Measurements from ENCODE around the gene NPAT.
"Not testable (repeated sequence)": the region's sequence is repeated elsewhere in the genome, so short reads cannot be mapped to it uniquely, and the experiment has no call there.

The NPAT gene

GRCh38 chr11:108218912-108219783, 3.3 kb downstream of the NPAT start:
- DNase-seq: no peak

- no peak for DNase-seq
These were observed 4.0 kb downstream of the NPAT start for GRCh38 chr11:108218455-108218854.

- no peak for DNase-seq
These were observed 5.5 kb downstream of the NPAT start for GRCh38 chr11:108216988-108217387.

- DNase-seq: no peak
These were observed 8.7 kb downstream of the NPAT start for GRCh38 chr11:108213784-108214183.

- DNase-seq: no peak
These were observed 12.0 kb downstream of the NPAT start for GRCh38 chr11:108210441-108210840.

- DNase-seq: no peak
These were observed 14.8 kb downstream of the NPAT start for GRCh38 chr11:108207683-108208060.

- no peak for DNase-seq
These were observed 15.3 kb downstream of the NPAT start for GRCh38 chr11:108206969-108207682.

GRCh38 chr11:108206171-108206570, 16.3 kb downstream of the NPAT start:
- DNase-seq: no peak

- no peak for DNase-seq
These were observed 17.4 kb downstream of the NPAT start for GRCh38 chr11:108204929-108205499.

- no peak for DNase-seq
These were observed 18.1 kb downstream of the NPAT start for GRCh38 chr11:108204376-108204775.

GRCh38 chr11:108203075-108203474, 19.4 kb downstream of the NPAT start:
- no peak for DNase-seq

- no peak for DNase-seq
These were observed 22.8 kb downstream of the NPAT start for GRCh38 chr11:108199446-108200321.

GRCh38 chr11:108198833-108199232, 23.6 kb downstream of the NPAT start:
- no peak for DNase-seq

- no peak for DNase-seq
These were observed 25.1 kb downstream of the NPAT start for GRCh38 chr11:108197351-108197750.

GRCh38 chr11:108196901-108197300, 25.5 kb downstream of the NPAT start:
- DNase-seq: no peak

GRCh38 chr11:108193725-108194124, 28.7 kb downstream of the NPAT start:
- no peak for DNase-seq

GRCh38 chr11:108177570-108177969, 44.9 kb downstream of the NPAT start:
- no peak for DNase-seq

- no peak for DNase-seq
These were observed 52.3 kb downstream of the NPAT start for GRCh38 chr11:108170184-108170583.

GRCh38 chr11:108167624-108168023, 54.8 kb downstream of the NPAT start:
- DNase-seq: no peak

GRCh38 chr11:108162878-108163277, 59.6 kb downstream of the NPAT start:
- DNase-seq: not testable (repeated sequence)

- no peak for DNase-seq
These were observed 61.4 kb downstream of the NPAT start for GRCh38 chr11:108160970-108161566.

GRCh38 chr11:108154591-108154990, 67.8 kb downstream of the NPAT start:
- no peak for DNase-seq

Measured in NCI-H2029 (cell line).